Pancreas (tissue), 10 donors: ENCODE measurements around the gene DLG2. TPM values are rescaled to one million over a fixed set of nuclear protein-coding genes. Genes with fewer than 3 reads are reported as not detected.

Source experiments
- ATAC-seq, 4 donors: fragments of 200-7000 bp; cut with Tn5 transposase; one replicate each; pipeline versions ENCODE4 v1.8.0 to v1.9.1; 2020; ENCODE audit warnings: mild to moderate bottlenecking in 4 of 4, moderate library complexity in 4 of 4
- DNase-seq, 6 donors: peaks; one replicate each; pipeline ENCODE4 v3.0.0-alpha.2; 2020
- FAIRE-seq: peaks from 2 replicates; lab custom pipeline; 2012; peaks lifted over from hg19 to GRCh38; lab: Jason Lieb, UNC
- H3K27ac ChIP-seq, 4 donors: fragments of 200-600 bp; sonication (generic); 1 replicate in 3 of 4; 2 replicates in 1 of 4; pipeline versions ENCODE4 v1.5.0 to v1.8.0; 2020
- H3K27me3 ChIP-seq, 4 donors: fragments of 200-600 bp; one replicate each; pipeline ENCODE4 v1.8.0; 2021
- H3K36me3 ChIP-seq, 3 donors: fragments of 200-600 bp; sonication (generic) in 1 of 3; one replicate each; pipeline versions ENCODE4 v1.5.0 to v1.8.0; 2020 to 2021
- H3K4me1 ChIP-seq, 3 donors: fragments of 200-600 bp; one replicate each; pipeline ENCODE4 v1.8.0; 2021
- H3K4me3 ChIP-seq, 4 donors: fragments of 200-600 bp; sonication (generic) in 2 of 4; one replicate each; pipeline versions ENCODE4 v1.5.0 to v1.8.0; 2020 to 2021
- H3K9me3 ChIP-seq, 4 donors: fragments of 200-600 bp; one replicate each; pipeline ENCODE4 v1.8.0; 2021
- WGBS, 2 donors: extraction: QIAGEN DNeasy Blood & Tissue Kit; methylation state at CpG; one replicate each; pipeline ENCODE4 v1.1.7; 2013; 5-methylcytosine and 5-hydroxymethylcytosine counted together
- intact Hi-C, 3 donors: fragments of 100-400 bp; cut with DNase I; formaldehyde crosslinking; loops; one replicate each; pipeline versions ENCODE4 v1.11.1 to v1.14.2; 2022
- polyA plus RNA-seq, 2 donors: library from polyadenylated mRNA; stranded (reverse); fragments of 200-250 nt; gene quantifications; one replicate each; pipeline ENCODE4 v1.2.3, GENCODE V29; 2013
- total RNA-seq, 6 donors: library from RNA; stranded (reverse); fragmentation: NEBNext Ultra II Directional in 4 of 6; extraction: Animal tissue kit (Norgen Biotek cat#: 25700) in 4 of 6; gene quantifications; one replicate each; pipeline versions ENCODE4 v1.2.1 to v1.2.4, GENCODE V29; 2021 to 2023
- TF ChIP-seq, protein P1 (sequence below), 4 donors: fragments of 200-600 bp; sonication (generic) in 3 of 4; IDR thresholded peaks; one replicate each; pipeline versions ENCODE4 v1.5.0 to v1.8.0; 2021; ENCODE audit warnings: antibody characterized with exemption in 4 of 4
- donor health status: healthy with polysubstance abuse.
- donor health status: DM: no; HTN: no; CAD: no; lungs with moderate emphysema.
- donor health status: DM: no; HTN: no; CAD: no.
- donor health status: control.
- donor health status: control.
- donor health status: Bipolar disorder and iron deficiency.
- donor health status: DM: yes; HTN: yes; CAD: no.
- donor health status: DM: no; HTN: no; CAD: no.
- donor health status: DM: no; HTN: no; CAD: no.
- donor health status: DM: yes; HTN: yes; CAD: no.

DLG2 gene
- total and polyA plus RNA-seq, 8 donors: 1.2 to 5.4 (median 3.6) TPM

DNA sequence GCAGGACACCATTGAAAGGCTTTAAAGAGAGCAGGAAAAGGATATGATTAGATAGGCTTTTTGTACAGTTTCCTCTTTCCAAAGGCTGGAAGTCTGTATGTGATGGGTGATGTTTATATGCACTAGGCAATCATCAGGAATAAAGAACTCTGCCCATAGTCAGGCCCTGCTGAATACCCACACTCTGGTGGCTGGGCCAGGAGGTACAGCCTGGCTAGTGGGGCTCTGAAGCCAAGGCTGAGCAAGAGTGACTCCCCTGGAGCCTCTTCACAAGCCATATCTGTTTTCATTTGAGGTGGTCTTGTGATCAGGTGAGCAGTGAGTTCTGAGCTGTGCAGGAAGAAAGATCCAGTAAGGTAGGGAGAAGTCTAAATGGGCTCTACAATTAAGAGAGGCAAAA, 1801.1 kb downstream of the DLG2 start:
- Histone ChIP-seq H3K27me3 (no peaks in the 10 kb centered on the region), H3K27ac (no peak overlapping the region), H3K4me1 (no peaks in the 10 kb centered on the region), H3K4me3 (no peak overlapping the region), H3K36me3 (no peaks in the 10 kb centered on the region), H3K9me3 (no peaks in the 10 kb centered on the region)
- FAIRE-seq (no peak), DNase-seq (no peak), ATAC-seq (no peak)
- intact Hi-C loops: no loop called here
- TF ChIP-seq, protein P1, sequence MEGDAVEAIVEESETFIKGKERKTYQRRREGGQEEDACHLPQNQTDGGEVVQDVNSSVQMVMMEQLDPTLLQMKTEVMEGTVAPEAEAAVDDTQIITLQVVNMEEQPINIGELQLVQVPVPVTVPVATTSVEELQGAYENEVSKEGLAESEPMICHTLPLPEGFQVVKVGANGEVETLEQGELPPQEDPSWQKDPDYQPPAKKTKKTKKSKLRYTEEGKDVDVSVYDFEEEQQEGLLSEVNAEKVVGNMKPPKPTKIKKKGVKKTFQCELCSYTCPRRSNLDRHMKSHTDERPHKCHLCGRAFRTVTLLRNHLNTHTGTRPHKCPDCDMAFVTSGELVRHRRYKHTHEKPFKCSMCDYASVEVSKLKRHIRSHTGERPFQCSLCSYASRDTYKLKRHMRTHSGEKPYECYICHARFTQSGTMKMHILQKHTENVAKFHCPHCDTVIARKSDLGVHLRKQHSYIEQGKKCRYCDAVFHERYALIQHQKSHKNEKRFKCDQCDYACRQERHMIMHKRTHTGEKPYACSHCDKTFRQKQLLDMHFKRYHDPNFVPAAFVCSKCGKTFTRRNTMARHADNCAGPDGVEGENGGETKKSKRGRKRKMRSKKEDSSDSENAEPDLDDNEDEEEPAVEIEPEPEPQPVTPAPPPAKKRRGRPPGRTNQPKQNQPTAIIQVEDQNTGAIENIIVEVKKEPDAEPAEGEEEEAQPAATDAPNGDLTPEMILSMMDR (IDR thresholded peaks at IDR 0.05): no peak

DNA sequence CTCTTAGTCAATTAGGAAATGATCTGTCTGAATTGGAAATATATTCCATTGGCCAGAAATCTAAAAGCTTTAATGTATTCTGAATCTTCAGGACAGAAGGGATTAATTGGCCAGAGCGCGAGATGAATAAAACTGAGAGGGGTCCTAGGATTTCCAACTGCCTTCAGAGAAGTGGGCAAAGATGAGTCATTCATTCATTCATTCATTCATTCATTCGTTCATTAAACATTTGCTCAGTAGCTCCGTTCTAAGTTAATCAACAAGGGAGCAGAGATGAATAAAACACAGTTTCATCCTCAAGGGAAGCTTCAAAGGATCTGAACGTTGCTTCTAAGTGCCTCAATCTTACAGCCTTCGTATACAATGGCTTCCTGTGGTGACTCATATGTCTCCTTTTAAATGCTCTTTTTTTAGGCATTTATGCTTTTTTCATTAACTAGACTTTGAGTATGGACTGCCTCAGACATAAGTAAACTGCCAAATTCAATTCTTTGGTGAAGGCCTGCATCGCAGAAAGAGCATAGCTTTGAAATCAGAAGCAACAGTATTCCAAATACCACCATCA, 1803.6 kb downstream of the DLG2 start:
- Histone ChIP-seq H3K4me1 (no peaks in the 10 kb centered on the region), H3K36me3 (no peaks in the 10 kb centered on the region), H3K27me3 (no peaks in the 10 kb centered on the region), H3K27ac (no peak overlapping the region), H3K9me3 (no peaks in the 10 kb centered on the region), H3K4me3 (no peak overlapping the region)
- 67 to 69% methylated on average over 7 of the region's 7 CpGs for WGBS, 2 donors
- FAIRE-seq (no peak), ATAC-seq (no peak), DNase-seq (no peak)
- intact Hi-C loops: no loop called here
- TF ChIP-seq, protein P1 (IDR thresholded peaks at IDR 0.05): no peak

DNA sequence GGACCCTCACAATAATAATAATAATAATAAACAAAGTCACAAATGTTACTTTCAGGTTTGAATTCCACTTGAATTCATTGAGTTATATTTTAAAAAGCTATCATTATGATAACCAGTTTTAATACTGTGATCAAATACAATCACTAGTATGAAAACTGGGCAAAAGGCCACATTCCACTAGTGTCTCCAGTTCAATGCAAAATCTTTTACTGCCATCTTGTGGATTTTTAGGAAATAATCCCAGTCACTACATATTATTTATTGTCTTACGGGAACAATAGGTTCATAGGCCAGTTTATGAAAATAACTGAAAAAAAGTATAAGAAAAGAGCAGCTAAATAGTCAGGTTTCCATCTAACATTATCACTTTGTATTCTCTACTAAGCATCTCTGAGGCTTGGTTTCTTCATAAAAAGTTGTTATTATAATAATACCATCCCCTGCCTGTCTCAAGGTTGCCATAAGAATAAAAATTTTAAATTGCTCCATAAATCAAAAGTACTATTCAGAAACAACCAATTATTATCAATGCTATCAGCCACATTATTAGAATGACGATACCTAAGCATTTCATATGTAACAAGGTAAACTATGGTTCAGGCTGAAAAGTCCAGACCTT, 1807.1 kb downstream of the DLG2 start:
- TF ChIP-seq, protein P1 (IDR thresholded peaks at IDR 0.05): peak; percentile 25 to 52 (median 39)
- H3K27ac ChIP-seq: no peak overlapping the region
- peak; percentile 96 for FAIRE-seq
- peak in 3 of 6 donors; percentile 10 to 29 (median 24) for DNase-seq
- 6 to 10% methylated on average over 2 of the region's 2 CpGs for WGBS, 2 donors
- intact Hi-C loops: loop anchor here in 2 of 3 donors (5.0 to 10.0 kb wide), 3 partner anchors 525 to 915 kb away; partner anchors contain the start of genes DDIAS (in 1 of the 2) and PRCP (in 1 of the 2)
- no peaks in the 10 kb centered on the region for H3K9me3 ChIP-seq
- no peaks in the 10 kb centered on the region for H3K27me3 ChIP-seq
- no peaks in the 10 kb centered on the region for H3K36me3 ChIP-seq
- no peaks in the 10 kb centered on the region for H3K4me1 ChIP-seq
- peak; percentile 80 to 92 (median 90) for ATAC-seq
- no peak overlapping the region for H3K4me3 ChIP-seq

DNA sequence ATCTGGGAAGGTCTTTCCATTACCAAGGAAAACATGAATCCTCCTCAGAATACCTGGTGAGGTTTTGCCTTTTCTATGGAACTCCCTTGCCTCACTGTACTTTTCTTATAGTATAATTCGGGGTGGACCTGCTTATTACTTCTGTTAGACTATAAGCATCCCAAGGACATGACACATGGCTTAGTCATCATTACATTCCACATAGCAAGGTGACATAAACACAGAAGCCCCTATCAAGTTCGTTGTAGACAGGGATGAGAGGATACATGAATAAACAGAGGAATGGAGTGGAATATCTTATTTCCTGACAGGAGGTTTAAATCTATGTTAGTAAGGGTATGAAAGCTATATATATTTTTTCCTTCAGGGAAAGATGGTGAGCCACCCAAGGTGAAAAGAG, 1808.8 kb downstream of the DLG2 start:
- no peak for ATAC-seq
- no peak for DNase-seq
- 33 to 37% methylated on average over 2 of the region's 2 CpGs for WGBS, 2 donors
- no peaks in the 10 kb centered on the region for H3K27me3 ChIP-seq
- H3K27ac ChIP-seq: no peak overlapping the region
- intact Hi-C loops: loop anchor here in 2 of 3 donors (5.0 to 10.0 kb wide), 3 partner anchors 524 to 914 kb away; partner anchors contain the start of genes DDIAS (in 1 of the 2) and PRCP (in 1 of the 2)
- TF ChIP-seq, protein P1 (IDR thresholded peaks at IDR 0.05): no peak
- no peaks in the 10 kb centered on the region for H3K4me1 ChIP-seq
- no peak for FAIRE-seq
- H3K4me3 ChIP-seq: no peak overlapping the region
- H3K36me3 ChIP-seq: no peaks in the 10 kb centered on the region
- H3K9me3 ChIP-seq: no peaks in the 10 kb centered on the region
